ENCODE measurements around the gene SMIM10L1. TPM values are rescaled to one million over a fixed set of nuclear protein-coding genes. Genes with fewer than 3 reads are reported as not detected.

SMIM10L1 gene
- total and polyA plus RNA-seq, 8 donors: 5.7 to 12.5 (median 10.9) TPM

DNA sequence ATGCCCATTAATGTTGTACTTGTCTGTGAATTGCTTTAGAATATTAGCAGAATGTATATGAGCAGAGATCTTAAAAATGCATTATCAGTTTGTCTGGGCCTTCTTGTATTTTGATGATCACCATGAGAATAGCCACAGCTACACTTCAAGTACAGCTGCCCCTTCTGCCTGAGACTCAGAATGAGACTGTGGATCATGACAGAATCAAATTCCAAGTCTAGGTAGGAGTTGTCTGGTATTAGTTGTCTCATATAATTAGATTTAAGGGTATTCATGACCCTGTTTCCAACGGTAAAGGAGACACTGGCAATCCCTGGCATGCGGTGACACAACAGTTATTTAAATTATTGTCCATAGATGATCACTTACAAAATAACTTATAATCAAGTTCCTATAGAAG is 18.3 kb upstream of the SMIM10L1 start:
- no peak for DNase-seq
- Histone ChIP-seq H3K4me1 (no peaks in the 10 kb centered on the region), H3K27me3 (no peaks in the 10 kb centered on the region), H3K36me3 (no peaks in the 10 kb centered on the region), H3K9me3 (no peaks in the 10 kb centered on the region), H3K4me3 (no peak overlapping the region), H3K27ac (no peak overlapping the region)
- intact Hi-C loops (cut with DNase I; ENCODE audit: low total_unique reads): no loop called here
- TF ChIP-seq, protein P1, sequence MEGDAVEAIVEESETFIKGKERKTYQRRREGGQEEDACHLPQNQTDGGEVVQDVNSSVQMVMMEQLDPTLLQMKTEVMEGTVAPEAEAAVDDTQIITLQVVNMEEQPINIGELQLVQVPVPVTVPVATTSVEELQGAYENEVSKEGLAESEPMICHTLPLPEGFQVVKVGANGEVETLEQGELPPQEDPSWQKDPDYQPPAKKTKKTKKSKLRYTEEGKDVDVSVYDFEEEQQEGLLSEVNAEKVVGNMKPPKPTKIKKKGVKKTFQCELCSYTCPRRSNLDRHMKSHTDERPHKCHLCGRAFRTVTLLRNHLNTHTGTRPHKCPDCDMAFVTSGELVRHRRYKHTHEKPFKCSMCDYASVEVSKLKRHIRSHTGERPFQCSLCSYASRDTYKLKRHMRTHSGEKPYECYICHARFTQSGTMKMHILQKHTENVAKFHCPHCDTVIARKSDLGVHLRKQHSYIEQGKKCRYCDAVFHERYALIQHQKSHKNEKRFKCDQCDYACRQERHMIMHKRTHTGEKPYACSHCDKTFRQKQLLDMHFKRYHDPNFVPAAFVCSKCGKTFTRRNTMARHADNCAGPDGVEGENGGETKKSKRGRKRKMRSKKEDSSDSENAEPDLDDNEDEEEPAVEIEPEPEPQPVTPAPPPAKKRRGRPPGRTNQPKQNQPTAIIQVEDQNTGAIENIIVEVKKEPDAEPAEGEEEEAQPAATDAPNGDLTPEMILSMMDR (IDR thresholded peaks at IDR 0.05): no peak
- TF ChIP-seq POLR2A (IDR thresholded peaks at IDR 0.05) (no peak), EP300 (IDR thresholded peaks at IDR 0.05) (no peak), POLR2AphosphoS5 (IDR thresholded peaks at IDR 0.05) (no peak)
- whole genome bisulfite sequencing, 5 donors: 95 to 98% (median 97%) methylated on average over 2 of the region's 2 CpGs

DNA sequence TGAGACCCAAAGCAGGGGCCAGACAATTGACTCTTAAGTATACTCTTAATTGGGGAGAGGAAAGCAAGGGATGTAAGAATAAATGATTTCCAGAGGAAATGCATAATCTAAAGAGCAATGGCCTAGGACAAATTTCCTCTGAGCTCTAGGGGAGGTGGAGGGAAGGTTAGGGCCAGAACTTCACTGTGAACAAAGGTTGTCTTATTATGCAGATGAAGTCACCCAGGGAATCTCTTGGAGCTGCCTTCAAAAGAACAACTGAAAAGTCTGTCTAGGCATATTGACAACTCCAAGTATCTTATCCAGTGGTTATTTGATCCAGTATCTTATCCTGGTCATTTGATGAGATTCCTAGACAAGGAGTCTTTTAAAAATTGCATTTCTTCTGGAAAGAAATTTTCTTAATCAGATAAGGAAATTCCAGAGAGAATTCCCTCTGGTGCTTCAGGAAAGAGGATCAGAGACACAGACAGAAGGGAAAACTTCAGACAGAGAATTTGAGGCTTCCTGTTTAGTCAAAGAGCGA is 16.5 kb upstream of the SMIM10L1 start:
- peaks cover 0 to 7% (median 2%) of the 10 kb centered on the region in 4 donors for H3K4me1 ChIP-seq
- H3K4me3 ChIP-seq: no peak overlapping the region
- H3K36me3 ChIP-seq: no peaks in the 10 kb centered on the region
- 95 to 98% (median 97%) methylated on average over 1 of the region's 1 CpG for WGBS, 5 donors
- no peak overlapping the region for H3K27ac ChIP-seq
- intact Hi-C loops (cut with DNase I; ENCODE audit: low total_unique reads): no loop called here
- H3K9me3 ChIP-seq: no peaks in the 10 kb centered on the region
- TF ChIP-seq POLR2A (IDR thresholded peaks at IDR 0.05) (no peak), EP300 (IDR thresholded peaks at IDR 0.05) (no peak), POLR2AphosphoS5 (IDR thresholded peaks at IDR 0.05) (no peak)
- TF ChIP-seq, protein P1 (IDR thresholded peaks at IDR 0.05): no peak
- no peak for DNase-seq
- H3K27me3 ChIP-seq: no peaks in the 10 kb centered on the region

DNA sequence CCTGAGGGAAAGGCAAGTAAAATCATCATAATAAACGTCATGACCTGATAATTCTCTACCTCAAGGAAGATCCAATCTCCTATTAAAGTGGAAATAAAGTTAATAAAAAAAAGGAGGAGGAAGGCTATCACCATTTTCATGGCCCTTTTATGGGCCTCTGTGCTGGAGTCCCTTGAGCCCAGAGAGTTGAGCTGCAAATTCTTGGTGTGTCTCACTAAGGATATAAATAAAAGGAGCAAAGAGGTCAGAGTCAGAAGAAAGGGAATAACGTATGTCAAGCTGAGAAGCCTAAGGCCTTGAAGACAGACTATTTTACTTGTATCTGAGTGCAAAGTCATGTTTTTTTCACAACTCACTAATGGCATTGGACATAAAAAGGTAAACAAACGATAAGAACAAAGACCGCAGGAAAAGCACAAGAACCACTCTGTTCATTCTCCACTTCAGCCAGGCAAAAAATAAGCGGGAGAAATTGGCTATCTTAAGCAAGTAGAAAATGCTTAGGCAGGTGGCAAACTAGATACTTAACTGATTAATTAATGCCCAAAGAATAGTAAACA is 12.0 kb upstream of the SMIM10L1 start:
- H3K4me3 ChIP-seq: no peak overlapping the region
- H3K9me3 ChIP-seq: no peaks in the 10 kb centered on the region
- no peak for TF ChIP-seq POLR2A (IDR thresholded peaks at IDR 0.05)
- TF ChIP-seq, protein P1 (IDR thresholded peaks at IDR 0.05): no peak
- TF ChIP-seq POLR2AphosphoS5 (IDR thresholded peaks at IDR 0.05): no peak
- no peak overlapping the region for H3K27ac ChIP-seq
- no peaks in the 10 kb centered on the region for H3K27me3 ChIP-seq
- WGBS, 5 donors: 15 to 35% (median 30%) methylated on average over 5 of the region's 5 CpGs
- peaks cover 0 to 10% (median 4%) of the 10 kb centered on the region in 4 donors for H3K36me3 ChIP-seq
- intact Hi-C loops (cut with DNase I; ENCODE audit: low total_unique reads): no loop called here
- peaks cover 0 to 10% (median 2%) of the 10 kb centered on the region in 4 donors for H3K4me1 ChIP-seq
- DNase-seq: no peak

DNA sequence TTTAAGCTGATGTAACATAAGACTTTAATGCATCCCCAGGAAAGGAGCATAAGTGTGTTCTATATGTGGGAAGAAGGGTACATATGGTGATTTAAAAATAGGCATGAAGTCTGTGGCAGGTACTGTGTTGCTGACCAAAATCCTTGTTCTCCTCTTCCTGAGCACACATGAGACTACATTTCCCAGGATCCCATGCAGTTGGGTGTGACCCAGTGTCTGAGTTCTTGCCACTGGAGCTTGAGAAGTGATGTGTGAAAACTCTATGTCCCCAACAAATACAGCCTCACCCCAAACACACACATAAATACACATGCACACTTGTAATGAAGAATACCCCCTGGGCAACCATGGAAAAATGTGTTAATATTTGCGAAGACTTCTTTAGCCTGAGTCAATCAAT is 8.5 kb upstream of the SMIM10L1 start:
- no peak overlapping the region for H3K4me3 ChIP-seq
- intact Hi-C loops (cut with DNase I; ENCODE audit: low total_unique reads): no loop called here
- peaks cover 0 to 22% (median 5%) of the 10 kb centered on the region in 4 donors for H3K4me1 ChIP-seq
- no peak overlapping the region for H3K27ac ChIP-seq
- no peaks in the 10 kb centered on the region for H3K9me3 ChIP-seq
- DNase-seq: no peak
- 93 to 100% (median 98%) methylated on average over 1 of the region's 1 CpG for WGBS, 5 donors
- TF ChIP-seq POLR2AphosphoS5 (IDR thresholded peaks at IDR 0.05): no peak
- TF ChIP-seq POLR2A (IDR thresholded peaks at IDR 0.05): no peak
- no peak for TF ChIP-seq EP300 (IDR thresholded peaks at IDR 0.05)
- TF ChIP-seq, protein P1 (IDR thresholded peaks at IDR 0.05): no peak
- H3K27me3 ChIP-seq: no peaks in the 10 kb centered on the region
- H3K36me3 ChIP-seq: peaks cover 5 to 18% (median 14%) of the 10 kb centered on the region in 4 donors

All from stomach (tissue), 9 donors.